Measurements from ENCODE around the gene FAM171A1.

- TF ChIP-seq CTCF (conservative IDR thresholded peaks at IDR 0.05) (no peak), ZFX (IDR thresholded peaks at IDR 0.05) (no peak)
These were observed 92.3 kb downstream of the FAM171A1 start for GRCh38 chr10:15278786-15279185.

Measured in C4-2B (cell line).